Uterus (tissue), 4 donors: Measurements from ENCODE around the gene NPW. TPM values are rescaled to one million over a fixed set of nuclear protein-coding genes. Genes with fewer than 3 reads are reported as not detected.

Source experiments
- DNase-seq, 2 donors: peaks; one replicate each; pipeline ENCODE4 v3.0.0-alpha.2; 2019 to 2020
- H3K27ac ChIP-seq, 2 donors: fragments of 200-600 bp; sonication (generic); 1 replicate in 1 of 2; 2 replicates in 1 of 2; pipeline ENCODE4 v1.5.1; 2016 to 2018
- H3K27me3 ChIP-seq, 2 donors: fragments of 200-600 bp; sonication (generic); one replicate each; pipeline ENCODE4 v1.5.1; 2018 to 2019; ENCODE audit warnings: control low read depth in 1 of 2
- H3K36me3 ChIP-seq, 2 donors: fragments of 200-600 bp; sonication (generic); one replicate each; pipeline ENCODE4 v1.5.1; 2019; ENCODE audit warnings: control low read depth in 1 of 2
- H3K4me1 ChIP-seq, 2 donors: fragments of 200-600 bp; sonication (generic); one replicate each; pipeline ENCODE4 v1.5.1; 2018 to 2019; ENCODE audit warnings: control low read depth in 1 of 2
- H3K4me3 ChIP-seq, 2 donors: fragments of 200-600 bp; sonication (generic); 1 replicate in 1 of 2; 2 replicates in 1 of 2; pipeline ENCODE4 v1.5.1; 2018 to 2019; ENCODE audit warnings: mild to moderate bottlenecking in 1 of 2
- H3K9me3 ChIP-seq, 2 donors: fragments of 200-600 bp; sonication (generic); one replicate each; pipeline ENCODE4 v1.5.1; 2019; ENCODE audit warnings: control low read depth in 1 of 2
- CTCF ChIP-seq, 4 experiments: fragments of 200-600 bp in 2 of 4; fragments of 450-650 bp in 2 of 4; sonication (generic) in 2 of 4; IDR thresholded peaks; one replicate each; pipeline ENCODE4 v1.5.1; 2016 to 2019; ENCODE audit warnings: antibody characterized with exemption in 4 of 4, mild to moderate bottlenecking in 2 of 4, moderate library complexity in 1 of 4
- POLR2A ChIP-seq, 2 donors: fragments of 450-650 bp; IDR thresholded peaks; one replicate each; pipeline ENCODE4 v1.6.1; 2016; ENCODE audit warnings: antibody characterized with exemption in 2 of 2, mild to moderate bottlenecking in 1 of 2, moderate library complexity in 1 of 2
- intact Hi-C: fragments of 100-400 bp; cut with DNase I; formaldehyde crosslinking; loops from one replicate; pipeline ENCODE4 v1.15.1; 2023; ENCODE audit warnings: low total_unique reads
- total RNA-seq, 4 donors: library from RNA; depleted of rRNA in 3 of 4; stranded (reverse); fragments of >200 nt in 3 of 4; gene quantifications; one replicate each; pipeline versions ENCODE4 v1.1.0 to v1.2.4, GENCODE V29; 2014 to 2023
- donor health status: DM: yes; HTN: yes; CAD: no.

Gene NPW
- total RNA-seq, 4 donors from 2014 or later, result 1.5 TPM; not detected in 3

DNA sequence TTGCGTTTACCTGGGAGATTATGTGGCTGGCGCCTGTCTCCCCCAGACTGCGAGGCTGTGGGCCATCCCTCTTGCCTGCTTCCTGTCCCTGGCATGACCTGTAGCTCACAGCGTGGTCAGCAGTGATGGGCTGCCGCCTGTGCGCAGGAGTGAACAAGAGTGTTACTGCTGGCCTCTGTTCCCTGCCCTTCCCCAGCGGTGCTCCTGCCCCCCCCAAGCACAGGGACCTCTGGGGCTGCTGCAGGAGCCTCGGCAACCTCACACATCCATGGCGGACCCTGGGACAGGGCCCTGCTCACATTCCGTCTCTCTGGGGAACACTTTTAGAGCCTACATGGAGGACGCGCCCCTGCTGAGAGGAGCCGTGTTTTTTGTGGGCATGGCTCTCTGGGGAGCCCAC, 38.8 kb downstream of the NPW start:
- H3K36me3 ChIP-seq, result no peaks in the 10 kb centered on the region

GRCh38 chr16:2058872-2059271, 39.3 kb downstream of the NPW start:
- intact Hi-C loops, result no loop called here
- H3K9me3 ChIP-seq, result no peaks in the 10 kb centered on the region
- no peaks in the 10 kb centered on the region for H3K36me3 ChIP-seq
- no peaks in the 10 kb centered on the region for H3K4me1 ChIP-seq
- no peak overlapping the region for H3K27ac ChIP-seq
- no peak overlapping the region for H3K4me3 ChIP-seq
- DNase-seq, result no peak
- TF ChIP-seq POLR2A (IDR thresholded peaks at IDR 0.05) (no peak), CTCF (IDR thresholded peaks at IDR 0.05) (no peak)
- H3K27me3 ChIP-seq, result no peaks in the 10 kb centered on the region

More for the DNA sequence above, 38.8 kb downstream of the NPW start:
- H3K9me3 ChIP-seq, result no peaks in the 10 kb centered on the region
- H3K27ac ChIP-seq, result no peak overlapping the region
- intact Hi-C loops, result no loop called here
- TF ChIP-seq POLR2A (IDR thresholded peaks at IDR 0.05) (no peak), CTCF (IDR thresholded peaks at IDR 0.05) (no peak)
- H3K4me3 ChIP-seq, result no peak overlapping the region
- no peaks in the 10 kb centered on the region for H3K27me3 ChIP-seq
- H3K4me1 ChIP-seq, result no peaks in the 10 kb centered on the region
- DNase-seq, result no peak

DNA sequence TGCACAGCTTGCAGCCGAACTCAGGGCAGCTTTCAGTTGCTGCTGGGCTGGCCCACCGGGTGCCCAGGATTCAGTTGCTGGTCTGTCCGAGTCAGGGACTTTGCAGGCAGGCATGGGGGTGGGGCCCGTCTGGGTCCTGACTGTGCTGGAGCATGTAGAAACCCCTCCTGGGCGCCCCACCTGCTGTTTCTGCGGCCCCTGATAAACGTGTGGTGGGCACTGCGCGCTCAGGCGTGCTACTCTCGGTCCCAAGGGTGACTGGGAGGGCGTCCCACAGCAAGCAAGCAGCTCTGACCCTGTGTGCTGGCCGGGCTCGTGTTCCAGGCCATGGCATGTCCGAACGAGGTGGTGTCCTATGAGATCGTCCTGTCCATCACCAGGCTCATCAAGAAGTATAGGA, 40.8 kb downstream of the NPW start:
- H3K4me1 ChIP-seq, result no peaks in the 10 kb centered on the region
- no peaks in the 10 kb centered on the region for H3K27me3 ChIP-seq
- no peak for DNase-seq
- H3K27ac ChIP-seq, result no peak overlapping the region
- no peak for TF ChIP-seq POLR2A (IDR thresholded peaks at IDR 0.05)
- no peak for TF ChIP-seq CTCF (IDR thresholded peaks at IDR 0.05)
- no peaks in the 10 kb centered on the region for H3K36me3 ChIP-seq
- H3K9me3 ChIP-seq, result no peaks in the 10 kb centered on the region
- intact Hi-C loops, result no loop called here
- H3K4me3 ChIP-seq, result no peak overlapping the region

- H3K36me3 ChIP-seq, result no peaks in the 10 kb centered on the region
- H3K4me3 ChIP-seq, result no peak overlapping the region
- intact Hi-C loops, result no loop called here
- no peak for DNase-seq
- no peak for TF ChIP-seq CTCF (IDR thresholded peaks at IDR 0.05)
- TF ChIP-seq POLR2A (IDR thresholded peaks at IDR 0.05), result no peak
- H3K27ac ChIP-seq, result no peak overlapping the region
- H3K9me3 ChIP-seq, result no peaks in the 10 kb centered on the region
- no peaks in the 10 kb centered on the region for H3K27me3 ChIP-seq
- no peaks in the 10 kb centered on the region for H3K4me1 ChIP-seq
Measured at GRCh38 chr16:2061023-2061422, 41.4 kb downstream of the NPW start.

DNA sequence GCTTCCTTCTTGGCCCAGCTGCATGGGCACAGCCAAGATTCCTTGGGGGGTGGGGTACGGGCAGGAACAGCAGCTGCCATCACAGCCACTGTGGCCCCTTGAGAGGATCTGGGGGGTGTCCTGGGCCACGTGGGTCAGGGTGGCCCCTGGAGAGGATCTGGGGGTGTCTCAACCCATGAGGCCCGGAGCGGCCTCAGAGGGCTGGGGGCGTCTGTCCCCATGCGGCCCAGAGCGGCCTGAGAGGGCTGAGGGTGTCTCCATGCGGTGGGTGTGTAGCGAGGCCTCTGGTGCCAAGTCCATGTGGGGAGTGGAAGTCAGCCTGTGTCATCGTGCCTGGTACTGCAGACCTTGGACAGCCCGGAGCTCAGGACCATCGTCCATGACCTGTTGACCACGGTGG, 41.9 kb downstream of the NPW start:
- no peaks in the 10 kb centered on the region for H3K4me1 ChIP-seq
- intact Hi-C loops, result no loop called here
- TF ChIP-seq POLR2A (IDR thresholded peaks at IDR 0.05) (no peak), CTCF (IDR thresholded peaks at IDR 0.05) (no peak)
- no peak overlapping the region for H3K27ac ChIP-seq
- H3K9me3 ChIP-seq, result no peaks in the 10 kb centered on the region
- H3K27me3 ChIP-seq, result no peaks in the 10 kb centered on the region
- DNase-seq, result no peak
- H3K36me3 ChIP-seq, result no peaks in the 10 kb centered on the region
- H3K4me3 ChIP-seq, result no peak overlapping the region
